H1 (cell line): ENCODE data around the gene PNCK. TPM values are rescaled to one million over a fixed set of nuclear protein-coding genes. Genes with fewer than 3 reads are reported as not detected.

Experiments
- CTCF ChIA-PET: fragments of 300-600 bp; sonication (Branson Sonifier 250); formaldehyde crosslinking; loops from one replicate; lab custom pipeline; 2021; ENCODE audit not compliant: partially characterized antibody; lab: Charles Lee
- POLR2A ChIA-PET: fragments of 300-600 bp; sonication (Branson Sonifier 250); formaldehyde crosslinking; loops from one replicate; lab custom pipeline; 2021; ENCODE audit warnings: inconsistent platforms; ENCODE audit not compliant: partially characterized antibody; lab: Charles Lee
- DNase-seq, 2 experiments: peaks; one replicate each; pipeline versions ENCODE4 v3.0.0 to v3.0.0-alpha.2; 2010 to 2022; ENCODE audit warnings: low spot score in 2 of 2, low read depth in 1 of 2, mixed read lengths in 1 of 2
- FAIRE-seq: peaks from 2 replicates; lab custom pipeline; 2011; peaks lifted over from hg19 to GRCh38; lab: Jason Lieb, UNC
- H2AFZ ChIP-seq: 2 replicates; pipeline ENCODE4 v1.8.1; 2012; ENCODE audit warnings: low read length, inconsistent platforms
- H2AK5ac ChIP-seq: 2 replicates; pipeline ENCODE4 v1.6.1; 2013; ENCODE audit warnings: low read depth, low read length
- H2BK120ac ChIP-seq: replicated peaks from 2 replicates; pipeline ENCODE3; 2013; ENCODE audit warnings: low read depth, low read length, inconsistent platforms
- H2BK12ac ChIP-seq: 2 replicates; pipeline ENCODE4 v1.6.1; 2013; ENCODE audit warnings: low read depth, low read length
- H2BK15ac ChIP-seq: 2 replicates; pipeline ENCODE4 v1.6.1; 2013; ENCODE audit warnings: low read length
- H2BK20ac ChIP-seq: 2 replicates; pipeline ENCODE4 v1.6.1; 2013; ENCODE audit warnings: low read length
- H2BK5ac ChIP-seq: 2 replicates; pipeline ENCODE4 v1.6.1; 2013; ENCODE audit warnings: low read depth, low read length
- H3K14ac ChIP-seq: 2 replicates; pipeline ENCODE4 v1.6.1; 2013; ENCODE audit warnings: inconsistent platforms; ENCODE audit not compliant: insufficient read length
- H3K18ac ChIP-seq: 2 replicates; pipeline ENCODE4 v1.6.1; 2013; ENCODE audit warnings: low read length; ENCODE audit errors: extremely low read depth
- H3K23ac ChIP-seq: 2 replicates; pipeline ENCODE4 v1.6.1; 2013; ENCODE audit warnings: inconsistent platforms; ENCODE audit not compliant: insufficient read length
- H3K23me2 ChIP-seq: 2 replicates; pipeline ENCODE4 v1.6.1; 2013; ENCODE audit warnings: low read depth, low read length
- H3K27ac ChIP-seq: 2 replicates; pipeline ENCODE4 v1.6.1; 2011; ENCODE audit warnings: low read depth, low read length, inconsistent platforms
- H3K27me3 ChIP-seq, 4 experiments: replicated peaks in 1 of 4; 1 replicate in 1 of 4; 2 replicates in 3 of 4; pipeline versions ENCODE4 v1.6.1 to v1.8.1; 2011 to 2013; ENCODE audit warnings: low read length in 3 of 4, mild to moderate bottlenecking in 3 of 4, inconsistent platforms in 2 of 4, mixed read lengths in 2 of 4, moderate library complexity in 1 of 4; ENCODE audit not compliant: control insufficient read depth in 3 of 4, insufficient read depth in 3 of 4; ENCODE audit errors: extremely low read depth in 1 of 4
- H3K36me3 ChIP-seq, 4 experiments: 2 replicates each; pipeline versions ENCODE4 v1.6.1 to v1.8.1; 2011 to 2013; ENCODE audit warnings: mild to moderate bottlenecking in 4 of 4, low read length in 3 of 4, moderate library complexity in 2 of 4, control low read depth in 1 of 4, inconsistent platforms in 1 of 4; ENCODE audit not compliant: insufficient read depth in 4 of 4, control insufficient read depth in 2 of 4
- H3K4ac ChIP-seq: replicated peaks from 2 replicates; pipeline ENCODE3; 2013; ENCODE audit warnings: low read length, low read depth, mixed read lengths, inconsistent platforms; ENCODE audit not compliant: insufficient read length
- H3K4me1 ChIP-seq, 4 experiments: replicated peaks in 1 of 4; 1 replicate in 1 of 4; 2 replicates in 3 of 4; pipeline versions ENCODE4 v1.6.1 to v1.8.1; 2011 to 2013; ENCODE audit warnings: low read length in 3 of 4, inconsistent platforms in 2 of 4, mixed read lengths in 1 of 4; ENCODE audit not compliant: insufficient read depth in 4 of 4, control insufficient read depth in 3 of 4
- H3K4me2 ChIP-seq, 2 experiments: 2 replicates each; pipeline versions ENCODE4 v1.6.1 to v1.8.1; 2011 to 2013; ENCODE audit warnings: low read depth in 2 of 2, low read length in 2 of 2, control low read depth in 1 of 2, inconsistent platforms in 1 of 2, mild to moderate bottlenecking in 1 of 2; ENCODE audit not compliant: insufficient read depth in 1 of 2
- H3K4me3 ChIP-seq, 4 experiments: fragments of 200-600, 300-600 bp in 1 of 4; sonication (generic), shearing (Covaris generic), sonication (Bioruptor Twin) in 1 of 4; 2 replicates each; pipeline versions ENCODE4 v1.5.1 to v1.8.1; 2011 to 2016; ENCODE audit warnings: low read length in 4 of 4, low read depth in 3 of 4, control low read depth in 2 of 4, inconsistent platforms in 2 of 4, mild to moderate bottlenecking in 2 of 4, mixed read lengths in 1 of 4, moderate library complexity in 1 of 4; ENCODE audit not compliant: insufficient read depth in 2 of 4; ENCODE audit errors: extremely low read depth in 1 of 4
- H3K56ac ChIP-seq: replicated peaks from 2 replicates; pipeline ENCODE3; 2013; ENCODE audit warnings: low read depth, mild to moderate bottlenecking, mixed read lengths, low read length, inconsistent platforms; ENCODE audit not compliant: insufficient read length
- H3K79me1 ChIP-seq: 2 replicates; pipeline ENCODE4 v1.6.1; 2013; ENCODE audit warnings: low read depth, low read length, control low read depth
- H3K79me2 ChIP-seq, 2 experiments: 2 replicates each; pipeline versions ENCODE4 v1.6.1 to v1.8.1; 2012 to 2013; ENCODE audit warnings: low read length in 2 of 2, mild to moderate bottlenecking in 2 of 2, inconsistent platforms in 1 of 2; ENCODE audit not compliant: insufficient read depth in 2 of 2, control insufficient read depth in 1 of 2
- H3K9ac ChIP-seq, 4 experiments: replicated peaks in 1 of 4; 1 replicate in 1 of 4; 2 replicates in 3 of 4; pipeline versions ENCODE4 v1.6.1 to v1.8.1; 2011 to 2013; ENCODE audit warnings: low read depth in 3 of 4, low read length in 3 of 4, control low read depth in 2 of 4, mild to moderate bottlenecking in 2 of 4, moderate library complexity in 2 of 4, inconsistent platforms in 1 of 4; ENCODE audit errors: extremely low read depth in 1 of 4
- H3K9me3 ChIP-seq, 2 experiments: 2 replicates each; pipeline versions ENCODE4 v1.6.1 to v1.8.1; 2012 to 2013; ENCODE audit warnings: mild to moderate bottlenecking in 2 of 2, moderate library complexity in 2 of 2, control low read depth in 1 of 2, inconsistent platforms in 1 of 2, low read depth in 1 of 2, low read length in 1 of 2, mixed read lengths in 1 of 2; ENCODE audit not compliant: insufficient read depth in 2 of 2
- H4K20me1 ChIP-seq, 2 experiments: replicated peaks in 1 of 2; 2 replicates each; pipeline versions ENCODE3 to v1.8.1; 2011 to 2013; ENCODE audit warnings: inconsistent platforms in 2 of 2, low read length in 2 of 2, mild to moderate bottlenecking in 1 of 2; ENCODE audit not compliant: insufficient read depth in 2 of 2, control insufficient read depth in 1 of 2
- H4K5ac ChIP-seq: 2 replicates; pipeline ENCODE4 v1.6.1; 2013; ENCODE audit warnings: low read length, low read depth, mixed read lengths, inconsistent platforms; ENCODE audit not compliant: insufficient read length
- H4K8ac ChIP-seq: 2 replicates; pipeline ENCODE4 v1.8.0; 2013; ENCODE audit warnings: mild to moderate bottlenecking, moderate library complexity, low read length, inconsistent platforms; ENCODE audit not compliant: insufficient read depth; ENCODE audit errors: extremely low read depth
- H4K91ac ChIP-seq: replicated peaks from 2 replicates; pipeline ENCODE3; 2013; ENCODE audit warnings: low read length, mixed read lengths, inconsistent platforms; ENCODE audit not compliant: insufficient read length
- CREB1 ChIP-seq: IDR thresholded peaks from 2 replicates; pipeline ENCODE4 v1.6.1; 2012; ENCODE audit warnings: inconsistent platforms
- EGR1 ChIP-seq: IDR thresholded peaks from 2 replicates; pipeline ENCODE4 v1.6.1; 2011; ENCODE audit warnings: low read depth, low read length, borderline replicate concordance
- EZH2 ChIP-seq: fragments of 200-600 bp; sonication (generic); IDR thresholded peaks from 2 replicates; pipeline ENCODE4 v1.7.1; 2012; ENCODE audit warnings: low read depth, mild to moderate bottlenecking, moderate library complexity, low read length, inconsistent platforms; ENCODE audit not compliant: severe bottlenecking
- GABPA ChIP-seq: IDR thresholded peaks from 2 replicates; pipeline ENCODE4 v1.6.1; 2011; ENCODE audit warnings: mild to moderate bottlenecking, low read length, moderate library complexity, borderline replicate concordance; ENCODE audit not compliant: insufficient read depth
- JUN ChIP-seq: IDR thresholded peaks from 2 replicates; pipeline ENCODE4 v1.6.1; 2011; ENCODE audit warnings: low read depth, mild to moderate bottlenecking, improper control_type of control experiment, low read length
- NRF1 ChIP-seq: IDR thresholded peaks from 2 replicates; pipeline ENCODE4 v1.6.1; 2011; ENCODE audit warnings: mild to moderate bottlenecking, low read depth, low read length, improper control_type of control experiment
- POLR2A ChIP-seq, 2 experiments: IDR thresholded peaks; 1 replicate in 1 of 2; 2 replicates in 1 of 2; pipeline ENCODE4 v1.6.1; 2011; ENCODE audit warnings: low read depth in 2 of 2, low read length in 2 of 2, mild to moderate bottlenecking in 2 of 2; ENCODE audit errors: control extremely low read depth in 1 of 2
- SIN3A ChIP-seq, 2 experiments: IDR thresholded peaks in 1 of 2; conservative IDR thresholded peaks in 1 of 2; 2 replicates each; pipeline ENCODE4 v1.6.1; 2011 to 2012; ENCODE audit warnings: low read length in 2 of 2, improper control_type of control experiment in 1 of 2, low read depth in 1 of 2, mild to moderate bottlenecking in 1 of 2
- SRF ChIP-seq: IDR thresholded peaks from 2 replicates; pipeline ENCODE4 v1.6.1; 2011; ENCODE audit warnings: mild to moderate bottlenecking, low read depth, low read length, moderate library complexity
- TBP ChIP-seq: IDR thresholded peaks from 2 replicates; pipeline ENCODE4 v1.6.1; 2011; ENCODE audit warnings: low read depth, low read length, improper control_type of control experiment
- WGBS, 2 experiments: shearing (Covaris generic) in 1 of 2; methylation state at CpG; one replicate each; pipeline versions ENCODE4 v1.1.6 to v1.1.7; 2013 to 2015; ENCODE audit warnings: low lambda C conversion rate in 2 of 2, mixed read lengths in 2 of 2, inconsistent platforms in 1 of 2, low coverage in 1 of 2, missing lambda C conversion rate in 1 of 2; ENCODE audit not compliant: insufficient replicate concordance in 2 of 2, insufficient coverage in 1 of 2, insufficient read length in 1 of 2; ENCODE audit errors: extremely low coverage in 1 of 2, missing lambda C conversion rate in 1 of 2; 5-methylcytosine and 5-hydroxymethylcytosine counted together
- polyA plus RNA-seq, 7 experiments: library from polyadenylated mRNA; depleted of rRNA in 3 of 7; stranded (reverse) in 5 of 7; unstranded in 2 of 7; fragments of >200 nt in 5 of 7; fragments of 200-250 nt in 2 of 7; gene quantifications; 1 replicate in 5 of 7; 2 replicates in 1 of 7; 4 replicates in 1 of 7; pipeline versions ENCODE4 v1.2.1 to v1.2.3, GENCODE V29; 2011 to 2013; ENCODE audit warnings: missing spikeins in 2 of 7, mixed read lengths in 2 of 7
- total RNA-seq: library from RNA; stranded (reverse); fragmentation: NEBNext Ultra II Directional; extraction: Animal tissue kit (Norgen Biotek cat#: 25700); gene quantifications from 2 replicates; pipeline ENCODE4 v1.2.1, GENCODE V29; 2021
- TF ChIP-seq, protein P1 (sequence below): IDR thresholded peaks from 2 replicates; pipeline ENCODE4 v1.6.1; 2012; ENCODE audit warnings: low read length, inconsistent platforms

The PNCK gene
- total and polyA plus RNA-seq, 2 of the 8 experiments (the other 6 are each of a cell fraction or from before 2014, with no cell fraction given): 6.2 to 6.3 TPM

DNA sequence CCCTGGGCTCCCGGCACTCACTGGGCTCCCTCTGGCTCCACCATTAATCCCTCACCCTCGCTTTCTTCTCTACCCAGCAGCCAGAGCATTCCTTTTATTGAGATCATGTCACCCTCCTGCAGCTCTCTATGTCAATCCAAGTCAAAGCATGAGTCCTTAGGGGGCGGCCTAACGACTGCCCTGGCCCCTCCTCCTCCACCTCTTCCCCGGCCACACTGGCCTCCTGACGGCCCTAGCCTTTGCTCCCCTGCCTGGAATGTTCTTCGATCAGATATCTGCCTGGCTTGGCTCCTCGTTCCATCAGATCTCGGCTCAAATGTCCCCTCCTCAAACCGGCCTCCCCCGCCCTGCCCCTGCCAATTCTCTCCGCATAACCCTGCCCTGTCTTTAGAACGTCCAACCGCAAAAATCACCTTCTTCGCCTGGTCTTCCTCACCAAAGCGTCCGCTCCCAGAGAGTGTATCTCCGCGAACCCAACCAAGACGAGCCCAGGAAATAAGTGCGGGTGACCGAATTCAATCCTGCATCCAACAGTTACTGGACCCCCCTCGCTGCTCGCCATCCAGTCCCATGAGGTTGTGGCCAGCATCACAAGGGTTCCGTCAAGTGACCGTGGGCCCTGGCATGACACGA lies 722 bp upstream of the PNCK start:
- peaks cover 0 to 8% (median 2%) of the 10 kb centered on the region in 4 experiments; a peak in 4 of 7 replicates for H3K4me1 ChIP-seq
- no peak overlapping the region for H3K9ac ChIP-seq
- POLR2A ChIA-PET: interaction anchor here (0.6 to 1.6 kb wide), 2 partner anchors 13 to 463 kb away, joined by 3 to 7 read pairs; partner anchors contain the start of gene SLC6A8
- H3K27me3 ChIP-seq: peaks cover 0 to 2% (median under 1%) of the 10 kb centered on the region in 4 experiments; a peak in 2 of 7 replicates
- no peak overlapping the region for H2BK15ac ChIP-seq
- WGBS, 2 experiments: 82% methylated on average over 21 of the region's 27 CpGs; no CpG with 5 or more reads in 1 of the 2 experiments
- H2BK12ac ChIP-seq: no peak overlapping the region
- H3K79me1 ChIP-seq: no peaks in the 10 kb centered on the region
- CTCF ChIA-PET: interaction anchor here (1.2 to 2.1 kb wide), 3 partner anchors 10 to 107 kb away, joined by 3 to 10 read pairs (median 3); no protein-coding TSS in a partner anchor
- H2AK5ac ChIP-seq: no peak overlapping the region
- no peak overlapping the region for H3K14ac ChIP-seq
- no peak for FAIRE-seq
- no peak overlapping the region for H2BK120ac ChIP-seq
- no peaks in the 10 kb centered on the region for H3K9me3 ChIP-seq
- H3K4me2 ChIP-seq: peak overlapping the region in 1 of 2 experiments; percentile 33; a peak in 1 of 4 replicates
- no peak overlapping the region for H3K23ac ChIP-seq
- H4K8ac ChIP-seq: no peak overlapping the region
- peak overlapping the region in 2 of 4 experiments; percentile 14 to 26; a peak in 3 of 8 replicates for H3K4me3 ChIP-seq
- H4K20me1 ChIP-seq: no peaks in the 10 kb centered on the region
- no peak overlapping the region for H4K91ac ChIP-seq
- no peak overlapping the region for H3K18ac ChIP-seq
- no peaks in the 10 kb centered on the region for H3K79me2 ChIP-seq
- H3K56ac ChIP-seq: no peak overlapping the region
- H4K5ac ChIP-seq: no peak overlapping the region
- no peak overlapping the region for H3K4ac ChIP-seq
- no peaks in the 10 kb centered on the region; the same call in 1 of the 2 replicates for H3K23me2 ChIP-seq
- no peak for DNase-seq
- H3K36me3 ChIP-seq: no peaks in the 10 kb centered on the region
- no peak overlapping the region for H2AFZ ChIP-seq
- no peak overlapping the region for H2BK5ac ChIP-seq
- H3K27ac ChIP-seq: no peak overlapping the region
- H2BK20ac ChIP-seq: no peak overlapping the region
- TF ChIP-seq EZH2 (no peak), SRF (no peak), NRF1 (no peak), POLR2A (IDR thresholded peaks at IDR 0.05; ENCODE audit: control extremely low read depth in 1 of 2, low read depth in 2 of 2, low read length in 2 of 2) (no peak), CREB1 (no peak), TBP (no peak), JUN (no peak), EGR1 (no peak), SIN3A (conservative IDR thresholded peaks at IDR 0.05 in 1 of 2, IDR thresholded peaks at IDR 0.05 in 1 of 2; ENCODE audit: low read depth in 1 of 2, low read length in 2 of 2) (no peak), GABPA (no peak)
- TF ChIP-seq, protein P1, sequence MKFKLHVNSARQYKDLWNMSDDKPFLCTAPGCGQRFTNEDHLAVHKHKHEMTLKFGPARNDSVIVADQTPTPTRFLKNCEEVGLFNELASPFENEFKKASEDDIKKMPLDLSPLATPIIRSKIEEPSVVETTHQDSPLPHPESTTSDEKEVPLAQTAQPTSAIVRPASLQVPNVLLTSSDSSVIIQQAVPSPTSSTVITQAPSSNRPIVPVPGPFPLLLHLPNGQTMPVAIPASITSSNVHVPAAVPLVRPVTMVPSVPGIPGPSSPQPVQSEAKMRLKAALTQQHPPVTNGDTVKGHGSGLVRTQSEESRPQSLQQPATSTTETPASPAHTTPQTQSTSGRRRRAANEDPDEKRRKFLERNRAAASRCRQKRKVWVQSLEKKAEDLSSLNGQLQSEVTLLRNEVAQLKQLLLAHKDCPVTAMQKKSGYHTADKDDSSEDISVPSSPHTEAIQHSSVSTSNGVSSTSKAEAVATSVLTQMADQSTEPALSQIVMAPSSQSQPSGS: no peak
